Measurements from ENCODE around the gene MIGA1. TPM values are rescaled to one million over a fixed set of nuclear protein-coding genes. Genes with fewer than 3 reads are reported as not detected.
"Not testable (repeated sequence)": the region's sequence is repeated elsewhere in the genome, so short reads cannot be mapped to it uniquely, and the experiment has no call there.

MIGA1 gene
- total RNA-seq, 2 experiments from 2014 or later: 12.2 to 15.8 TPM

GRCh38 chr1:77802026-77802425 is 22.6 kb downstream of the MIGA1 start:
- TF ChIP-seq CTCF (IDR thresholded peaks at IDR 0.05): no peak
- H3K9me3 Mint-ChIP-seq: no peaks in the 10 kb centered on the region
- ChIA-PET POLR2A (no interaction called here), CTCF (no interaction called here)
- Histone ChIP-seq H3K27me3 (ENCODE audit: control insufficient read depth in 1 of 2, insufficient read depth in 2 of 2, low read length in 2 of 2) (no peaks in the 10 kb centered on the region), H3K4me1 (ENCODE audit: insufficient read depth, low read length) (no peaks in the 10 kb centered on the region), H3K36me3 (ENCODE audit: insufficient read depth, low read length) (peaks cover 58% of the 10 kb centered on the region), H3K27ac (ENCODE audit: low read depth in 1 of 2, low read length in 2 of 2) (no peak overlapping the region), H3K9me3 (ENCODE audit: control insufficient read depth in 1 of 2, insufficient read depth in 1 of 2, low read length in 2 of 2) (no peaks in the 10 kb centered on the region), H3K4me3 (ENCODE audit: low read length) (no peak overlapping the region)
- peaks cover 67% of the 10 kb centered on the region for H3K36me3 Mint-ChIP-seq (ENCODE audit: low read depth)
- H3K27me3 Mint-ChIP-seq: no peaks in the 10 kb centered on the region
- H3K27ac Mint-ChIP-seq: no peak overlapping the region
- DNase-seq (no peak), ATAC-seq (ENCODE audit: poor library complexity) (no peak)
- peaks cover 25% of the 10 kb centered on the region for H3K4me1 Mint-ChIP-seq (ENCODE audit: low read depth)
- intact Hi-C loops (cut with DNase I, micrococcal nuclease): no loop called here
- H3K4me3 Mint-ChIP-seq: no peak overlapping the region

- no peaks in the 10 kb centered on the region for H3K4me1 ChIP-seq (ENCODE audit: insufficient read depth, low read length)
- H3K27ac ChIP-seq (ENCODE audit: low read depth in 1 of 2, low read length in 2 of 2): no peak overlapping the region
- intact Hi-C loops (cut with DNase I, micrococcal nuclease): no loop called here
- peaks cover 13% of the 10 kb centered on the region for H3K4me1 Mint-ChIP-seq (ENCODE audit: low read depth)
- no peak for ATAC-seq (ENCODE audit: poor library complexity)
- DNase-seq: no peak
- H3K9me3 Mint-ChIP-seq: no peaks in the 10 kb centered on the region
- no peak for TF ChIP-seq CTCF (IDR thresholded peaks at IDR 0.05)
- no peaks in the 10 kb centered on the region for H3K27me3 Mint-ChIP-seq
- no peaks in the 10 kb centered on the region for H3K27me3 ChIP-seq (ENCODE audit: control insufficient read depth in 1 of 2, insufficient read depth in 2 of 2, low read length in 2 of 2)
- no peak overlapping the region for H3K4me3 ChIP-seq (ENCODE audit: low read length)
- H3K36me3 ChIP-seq (ENCODE audit: insufficient read depth, low read length): peaks cover 67% of the 10 kb centered on the region
- POLR2A ChIA-PET: interaction anchor here (1.0 kb wide), 1 partner anchor 44 kb away, joined by 5 read pairs; no protein-coding TSS in a partner anchor
- H3K4me3 Mint-ChIP-seq: no peak overlapping the region
- CTCF ChIA-PET: no interaction called here
- H3K36me3 Mint-ChIP-seq (ENCODE audit: low read depth): peaks cover 69% of the 10 kb centered on the region
- no peaks in the 10 kb centered on the region for H3K9me3 ChIP-seq (ENCODE audit: control insufficient read depth in 1 of 2, insufficient read depth in 1 of 2, low read length in 2 of 2)
- H3K27ac Mint-ChIP-seq: no peak overlapping the region
Measured at GRCh38 chr1:77803371-77803770, 23.9 kb downstream of the MIGA1 start.

GRCh38 chr1:77809787-77810462 is 30.5 kb downstream of the MIGA1 start:
- H3K9me3 Mint-ChIP-seq; H3K4me3 ChIP-seq (ENCODE audit: low read length); H3K4me3 Mint-ChIP-seq; ATAC-seq (ENCODE audit: poor library complexity); H3K27ac Mint-ChIP-seq; H3K27me3 Mint-ChIP-seq; intact Hi-C loops (cut with DNase I, micrococcal nuclease); H3K4me1 ChIP-seq (ENCODE audit: insufficient read depth, low read length); POLR2A ChIA-PET; H3K9me3 ChIP-seq (ENCODE audit: control insufficient read depth in 1 of 2, insufficient read depth in 1 of 2, low read length in 2 of 2); H3K27ac ChIP-seq (ENCODE audit: low read depth in 1 of 2, low read length in 2 of 2); CTCF ChIA-PET; H3K27me3 ChIP-seq (ENCODE audit: control insufficient read depth in 1 of 2, insufficient read depth in 2 of 2, low read length in 2 of 2); DNase-seq; H3K4me1 Mint-ChIP-seq (ENCODE audit: low read depth): not testable (repeated sequence)
- H3K36me3 Mint-ChIP-seq (ENCODE audit: low read depth): peaks cover 78% of the 10 kb centered on the region
- peaks cover 48% of the 10 kb centered on the region for H3K36me3 ChIP-seq (ENCODE audit: insufficient read depth, low read length)

GRCh38 chr1:77811589-77811988 is 32.1 kb downstream of the MIGA1 start:
- CTCF ChIA-PET; H3K27ac ChIP-seq (ENCODE audit: low read depth in 1 of 2, low read length in 2 of 2); H3K4me1 Mint-ChIP-seq (ENCODE audit: low read depth); H3K4me3 Mint-ChIP-seq; H3K4me1 ChIP-seq (ENCODE audit: insufficient read depth, low read length); intact Hi-C loops (cut with DNase I, micrococcal nuclease); H3K4me3 ChIP-seq (ENCODE audit: low read length); H3K9me3 Mint-ChIP-seq; H3K27me3 ChIP-seq (ENCODE audit: control insufficient read depth in 1 of 2, insufficient read depth in 2 of 2, low read length in 2 of 2); H3K27me3 Mint-ChIP-seq; H3K9me3 ChIP-seq (ENCODE audit: control insufficient read depth in 1 of 2, insufficient read depth in 1 of 2, low read length in 2 of 2); POLR2A ChIA-PET; DNase-seq; H3K27ac Mint-ChIP-seq: not testable (repeated sequence)
- peaks cover 50% of the 10 kb centered on the region for H3K36me3 ChIP-seq (ENCODE audit: insufficient read depth, low read length)
- ATAC-seq (ENCODE audit: poor library complexity): peak; percentile 41
- peaks cover 84% of the 10 kb centered on the region for H3K36me3 Mint-ChIP-seq (ENCODE audit: low read depth)

Data from CD4-positive, alpha-beta T cell (primary cell).